Osteocyte (in vitro differentiated cells): ENCODE data around the gene MTHFD1. TPM values are rescaled to one million over a fixed set of nuclear protein-coding genes. Genes with fewer than 3 reads are reported as not detected.

ENCODE experiments used
- DNase-seq: peaks from one replicate; pipeline ENCODE4 v3.0.0; 2021; ENCODE audit warnings: mixed read lengths; ENCODE audit not compliant: unreplicated experiment; ENCODE audit errors: extremely low spot score
- H3K27ac Mint-ChIP-seq: one replicate; pipeline ENCODE4 v1.8.0; 2021; ENCODE audit warnings: mild to moderate bottlenecking, mixed read lengths; ENCODE audit not compliant: unreplicated experiment
- H3K27me3 Mint-ChIP-seq: one replicate; pipeline ENCODE4 v1.8.0; 2021; ENCODE audit warnings: mixed read lengths; ENCODE audit not compliant: unreplicated experiment
- H3K36me3 Mint-ChIP-seq: one replicate; pipeline ENCODE4 v1.8.0; 2021; ENCODE audit warnings: mixed read lengths; ENCODE audit not compliant: unreplicated experiment
- H3K4me1 Mint-ChIP-seq: one replicate; pipeline ENCODE4 v1.8.0; 2021; ENCODE audit warnings: mixed read lengths; ENCODE audit not compliant: unreplicated experiment
- H3K4me3 Mint-ChIP-seq: one replicate; pipeline ENCODE4 v1.8.0; 2021; ENCODE audit warnings: mild to moderate bottlenecking, moderate library complexity, mixed read lengths; ENCODE audit not compliant: unreplicated experiment
- H3K9me3 Mint-ChIP-seq: one replicate; pipeline ENCODE4 v1.8.0; 2021; ENCODE audit warnings: mixed read lengths; ENCODE audit not compliant: unreplicated experiment
- CTCF ChIP-seq: fragments of 200-600 bp; sonication (generic); IDR thresholded peaks from 2 replicates; pipeline ENCODE4 v1.5.0; 2021; ENCODE audit warnings: antibody characterized with exemption, mild to moderate bottlenecking, moderate library complexity
- total RNA-seq: library from RNA; stranded (reverse); gene quantifications from 2 replicates; pipeline ENCODE4 v1.2.1, GENCODE V29; 2021

The MTHFD1 gene
- total RNA-seq, 1 donor from 2014 or later, result 77.8 TPM

GRCh38 chr14:64416348-64416932 lies 28.3 kb downstream of the MTHFD1 start:
- peaks cover 25% of the 10 kb centered on the region for H3K4me1 Mint-ChIP-seq
- peaks cover 41% of the 10 kb centered on the region for H3K36me3 Mint-ChIP-seq
- no peak overlapping the region for H3K4me3 Mint-ChIP-seq
- H3K9me3 Mint-ChIP-seq, result no peaks in the 10 kb centered on the region
- DNase-seq, result no peak
- H3K27me3 Mint-ChIP-seq, result no peaks in the 10 kb centered on the region
- no peak for TF ChIP-seq CTCF
- H3K27ac Mint-ChIP-seq, result no peak overlapping the region

DNA sequence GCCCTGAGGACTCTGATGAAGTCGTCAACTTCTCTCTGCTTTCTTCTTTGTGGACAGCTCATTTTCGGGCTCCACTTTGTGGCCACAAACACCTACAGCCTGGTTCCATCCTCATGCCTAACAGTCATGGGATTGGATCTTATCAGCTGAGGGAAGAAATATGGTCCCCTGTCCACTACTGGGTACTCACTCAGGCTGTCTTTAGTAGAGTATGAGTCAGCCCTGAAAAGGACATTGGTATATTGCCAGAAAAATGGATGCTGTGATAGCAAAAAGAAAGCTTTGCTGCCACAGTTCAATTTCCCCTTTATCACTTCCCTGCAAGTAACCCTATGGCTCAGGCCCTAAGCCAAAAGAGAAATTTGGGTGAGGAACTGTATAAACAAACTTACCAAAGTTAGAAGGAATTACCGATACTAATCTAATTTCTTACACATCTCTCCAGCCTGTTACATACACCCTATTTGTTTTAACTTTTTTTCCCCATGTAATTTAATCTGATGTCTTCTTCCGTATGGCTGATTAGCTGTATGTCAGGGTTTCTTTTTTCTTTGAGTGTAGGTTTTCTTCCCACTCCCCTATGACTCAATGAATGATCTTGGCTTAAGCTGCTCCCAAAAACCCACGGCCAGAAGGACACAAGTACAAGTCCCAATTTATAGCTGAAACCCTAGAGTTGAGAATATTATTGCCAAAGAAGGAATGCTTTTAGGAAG lies 29.1 kb downstream of the MTHFD1 start:
- no peak for DNase-seq
- H3K9me3 Mint-ChIP-seq, result no peaks in the 10 kb centered on the region
- H3K27me3 Mint-ChIP-seq, result no peaks in the 10 kb centered on the region
- no peak for TF ChIP-seq CTCF
- H3K36me3 Mint-ChIP-seq, result peaks cover 44% of the 10 kb centered on the region
- H3K27ac Mint-ChIP-seq, result no peak overlapping the region
- no peak overlapping the region for H3K4me3 Mint-ChIP-seq
- H3K4me1 Mint-ChIP-seq, result peaks cover 30% of the 10 kb centered on the region

DNA sequence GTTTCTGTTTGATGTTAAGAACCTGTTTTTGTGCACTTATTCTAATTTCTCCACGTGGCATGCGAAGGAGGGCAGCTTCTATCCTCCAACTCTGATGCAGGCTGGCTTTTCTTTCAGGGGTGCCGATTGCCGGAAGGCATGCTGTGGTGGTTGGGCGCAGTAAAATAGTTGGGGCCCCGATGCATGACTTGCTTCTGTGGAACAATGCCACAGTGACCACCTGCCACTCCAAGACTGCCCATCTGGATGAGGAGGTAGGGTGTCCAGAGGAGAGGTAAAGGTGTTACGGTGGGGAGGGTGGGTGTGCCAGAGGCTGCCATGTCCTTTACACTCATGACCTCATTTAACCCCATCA lies 29.6 kb downstream of the MTHFD1 start:
- DNase-seq, result no peak
- Mint-ChIP-seq H3K4me3 (no peak overlapping the region), H3K27me3 (no peaks in the 10 kb centered on the region), H3K36me3 (peaks cover 45% of the 10 kb centered on the region), H3K9me3 (no peaks in the 10 kb centered on the region), H3K27ac (no peak overlapping the region), H3K4me1 (peaks cover 30% of the 10 kb centered on the region)
- no peak for TF ChIP-seq CTCF

GRCh38 chr14:64419003-64419402 lies 30.9 kb downstream of the MTHFD1 start:
- Mint-ChIP-seq H3K27me3 (no peaks in the 10 kb centered on the region), H3K36me3 (peaks cover 44% of the 10 kb centered on the region), H3K4me3 (no peak overlapping the region), H3K27ac (no peak overlapping the region), H3K9me3 (no peaks in the 10 kb centered on the region), H3K4me1 (peaks cover 30% of the 10 kb centered on the region)
- TF ChIP-seq CTCF, result no peak
- no peak for DNase-seq

DNA sequence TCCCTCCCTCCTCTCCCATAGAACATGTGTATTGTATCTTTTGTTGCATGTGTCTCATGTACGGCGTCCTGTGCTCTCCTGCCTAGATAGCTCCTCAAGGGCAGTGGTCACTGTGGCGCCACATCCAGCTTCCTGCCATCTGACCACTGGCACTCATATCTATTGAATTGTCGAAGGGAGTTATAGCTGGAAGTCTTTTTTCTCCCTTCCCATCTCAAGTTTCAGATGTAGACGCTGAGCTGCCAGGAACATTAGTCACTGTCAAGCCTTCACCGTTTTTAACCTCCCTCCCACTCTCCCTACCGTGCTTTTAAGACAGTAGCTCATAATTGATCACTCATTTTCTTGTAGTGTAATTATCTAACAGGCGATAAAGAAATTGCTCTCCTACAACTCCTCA lies 33.0 kb downstream of the MTHFD1 start:
- DNase-seq, result no peak
- H3K36me3 Mint-ChIP-seq, result peaks cover 50% of the 10 kb centered on the region
- no peaks in the 10 kb centered on the region for H3K9me3 Mint-ChIP-seq
- H3K4me1 Mint-ChIP-seq, result peaks cover 30% of the 10 kb centered on the region
- TF ChIP-seq CTCF, result no peak
- no peak overlapping the region for H3K4me3 Mint-ChIP-seq
- H3K27ac Mint-ChIP-seq, result peak overlapping the region; percentile 88
- no peaks in the 10 kb centered on the region for H3K27me3 Mint-ChIP-seq
